Measurements from ENCODE around the gene CST3.

The CST3 gene

GRCh38 chr20:23608251-23608846 lies 29.4 kb downstream of the CST3 start:
- DNase-seq (ENCODE audit: low read depth in 1 of 2, low spot score in 1 of 2): no peak
- Histone ChIP-seq H3K4me3 (replicated peaks; ENCODE audit: insufficient read depth, low read length) (no peak overlapping the region), H3K27me3 (ENCODE audit: insufficient read depth, poor library complexity, severe bottlenecking) (no peaks in the 10 kb centered on the region), H3K27ac (replicated peaks) (no peak overlapping the region)
- TF ChIP-seq SPI1 (IDR thresholded peaks at IDR 0.05; ENCODE audit: borderline replicate concordance, low read depth) (no peak), GABPA (IDR thresholded peaks at IDR 0.05; ENCODE audit: low read depth) (no peak), REST (IDR thresholded peaks at IDR 0.05; ENCODE audit: insufficient replicate concordance, low read depth) (no peak), POLR2AphosphoS5 (IDR thresholded peaks at IDR 0.05; ENCODE audit: low read depth) (no peak), CTCF (IDR thresholded peaks at IDR 0.05; ENCODE audit: insufficient read depth, low read length) (no peak)

GRCh38 chr20:23607497-23608245 lies 30.1 kb downstream of the CST3 start:
- Histone ChIP-seq H3K4me3 (replicated peaks; ENCODE audit: insufficient read depth, low read length) (no peak overlapping the region), H3K27me3 (ENCODE audit: insufficient read depth, poor library complexity, severe bottlenecking) (no peaks in the 10 kb centered on the region), H3K27ac (replicated peaks) (no peak overlapping the region)
- no peak for DNase-seq (ENCODE audit: low read depth in 1 of 2, low spot score in 1 of 2)
- TF ChIP-seq CTCF (IDR thresholded peaks at IDR 0.05; ENCODE audit: insufficient read depth, low read length): no peak
- no peak for TF ChIP-seq GABPA (IDR thresholded peaks at IDR 0.05; ENCODE audit: low read depth)
- no peak for TF ChIP-seq SPI1 (IDR thresholded peaks at IDR 0.05; ENCODE audit: borderline replicate concordance, low read depth)
- TF ChIP-seq REST (IDR thresholded peaks at IDR 0.05; ENCODE audit: insufficient replicate concordance, low read depth): no peak
- TF ChIP-seq POLR2AphosphoS5 (IDR thresholded peaks at IDR 0.05; ENCODE audit: low read depth): no peak

GRCh38 chr20:23606652-23607049 lies 31.1 kb downstream of the CST3 start:
- no peak overlapping the region for H3K4me3 ChIP-seq (replicated peaks; ENCODE audit: insufficient read depth, low read length)
- H3K27me3 ChIP-seq (ENCODE audit: insufficient read depth, poor library complexity, severe bottlenecking): no peaks in the 10 kb centered on the region
- no peak for TF ChIP-seq GABPA (IDR thresholded peaks at IDR 0.05; ENCODE audit: low read depth)
- TF ChIP-seq CTCF (IDR thresholded peaks at IDR 0.05; ENCODE audit: insufficient read depth, low read length): peak; percentile 94
- H3K27ac ChIP-seq (replicated peaks): no peak overlapping the region
- peak in 1 of 2 experiments; percentile 64 for DNase-seq (ENCODE audit: low read depth in 1 of 2, low spot score in 1 of 2)
